ENCODE measurements around the gene PLCL2.

PLCL2 gene

GRCh38 chr3:17110660-17111396 lies 226.1 kb downstream of the PLCL2 start:
- in situ Hi-C loops (cut with HindIII; ENCODE audit: low sequenced_read_pairs), result no loop called here
- no peak for TF ChIP-seq CTCF (IDR thresholded peaks at IDR 0.05; ENCODE audit: low read depth, low read length, missing control alignments)
- no peak for DNase-seq (ENCODE audit: low read depth)
- no peak overlapping the region for H3K4me3 ChIP-seq (ENCODE audit: low read depth, low read length)

- no peak overlapping the region for H3K4me3 ChIP-seq (ENCODE audit: low read depth, low read length)
- DNase-seq (ENCODE audit: low read depth), result no peak
- TF ChIP-seq CTCF (IDR thresholded peaks at IDR 0.05; ENCODE audit: low read depth, low read length, missing control alignments), result no peak
- in situ Hi-C loops (cut with HindIII; ENCODE audit: low sequenced_read_pairs), result no loop called here
Observed at GRCh38 chr3:17111586-17111985, 226.8 kb downstream of the PLCL2 start.

- in situ Hi-C loops (cut with HindIII; ENCODE audit: low sequenced_read_pairs), result no loop called here
- TF ChIP-seq CTCF (IDR thresholded peaks at IDR 0.05; ENCODE audit: low read depth, low read length, missing control alignments), result no peak
- H3K4me3 ChIP-seq (ENCODE audit: low read depth, low read length), result no peak overlapping the region
- DNase-seq (ENCODE audit: low read depth), result no peak
Observed at GRCh38 chr3:17115186-17115585, 230.4 kb downstream of the PLCL2 start.

DNA sequence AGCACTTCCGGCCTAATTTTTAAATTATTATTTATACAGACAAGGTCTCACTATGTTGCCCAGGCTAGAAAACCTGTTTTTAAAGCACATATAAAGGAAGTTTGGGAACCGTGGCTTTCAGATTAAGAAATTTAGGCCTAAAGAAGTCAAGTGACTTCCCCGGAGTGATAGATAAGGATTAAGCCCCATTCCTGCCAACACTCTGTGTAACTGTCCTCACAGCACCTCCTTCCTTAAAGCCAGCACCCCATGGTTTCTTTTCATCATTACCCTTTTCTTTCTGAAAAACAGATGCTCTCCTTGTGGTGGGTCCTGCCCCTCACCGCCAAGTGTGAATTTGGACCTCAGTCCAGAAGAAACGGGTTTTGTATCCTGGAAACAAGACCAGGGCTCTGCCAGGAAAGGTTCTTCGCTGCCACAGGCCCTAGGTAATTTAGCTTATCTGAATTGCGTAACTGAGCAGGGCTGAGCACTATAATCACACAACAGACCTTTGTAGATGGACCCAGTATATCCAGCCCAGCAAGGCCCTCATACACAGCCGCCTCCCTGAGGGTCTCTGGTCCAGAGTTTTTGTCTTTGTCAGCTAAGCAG lies 231.3 kb downstream of the PLCL2 start:
- DNase-seq (ENCODE audit: low read depth), result no peak
- in situ Hi-C loops (cut with HindIII; ENCODE audit: low sequenced_read_pairs), result no loop called here
- no peak overlapping the region for H3K4me3 ChIP-seq (ENCODE audit: low read depth, low read length)
- TF ChIP-seq CTCF (IDR thresholded peaks at IDR 0.05; ENCODE audit: low read depth, low read length, missing control alignments), result no peak

DNA sequence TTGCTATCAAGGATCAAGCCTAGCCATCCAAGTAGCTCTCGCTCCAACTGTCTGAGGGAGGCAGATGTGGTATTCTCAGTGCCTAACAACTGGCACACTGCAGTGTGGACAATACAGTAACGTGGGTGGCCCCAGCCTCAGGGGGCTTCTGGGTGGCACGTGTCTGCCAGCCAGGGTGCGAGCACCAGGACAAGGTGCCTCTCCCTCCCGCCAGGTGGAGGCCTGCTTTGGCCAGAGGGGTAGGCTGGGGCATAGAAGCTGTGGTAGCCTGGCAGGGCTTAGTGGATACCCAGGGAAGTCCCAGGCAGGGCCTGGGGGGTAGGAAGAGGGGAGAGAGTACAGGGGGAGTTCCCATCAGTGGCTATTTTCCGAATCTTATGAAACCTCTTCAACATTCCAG lies 234.0 kb downstream of the PLCL2 start:
- H3K4me3 ChIP-seq (ENCODE audit: low read depth, low read length), result no peak overlapping the region
- in situ Hi-C loops (cut with HindIII; ENCODE audit: low sequenced_read_pairs), result no loop called here
- TF ChIP-seq CTCF (IDR thresholded peaks at IDR 0.05; ENCODE audit: low read depth, low read length, missing control alignments), result no peak
- DNase-seq (ENCODE audit: low read depth), result no peak

DNA sequence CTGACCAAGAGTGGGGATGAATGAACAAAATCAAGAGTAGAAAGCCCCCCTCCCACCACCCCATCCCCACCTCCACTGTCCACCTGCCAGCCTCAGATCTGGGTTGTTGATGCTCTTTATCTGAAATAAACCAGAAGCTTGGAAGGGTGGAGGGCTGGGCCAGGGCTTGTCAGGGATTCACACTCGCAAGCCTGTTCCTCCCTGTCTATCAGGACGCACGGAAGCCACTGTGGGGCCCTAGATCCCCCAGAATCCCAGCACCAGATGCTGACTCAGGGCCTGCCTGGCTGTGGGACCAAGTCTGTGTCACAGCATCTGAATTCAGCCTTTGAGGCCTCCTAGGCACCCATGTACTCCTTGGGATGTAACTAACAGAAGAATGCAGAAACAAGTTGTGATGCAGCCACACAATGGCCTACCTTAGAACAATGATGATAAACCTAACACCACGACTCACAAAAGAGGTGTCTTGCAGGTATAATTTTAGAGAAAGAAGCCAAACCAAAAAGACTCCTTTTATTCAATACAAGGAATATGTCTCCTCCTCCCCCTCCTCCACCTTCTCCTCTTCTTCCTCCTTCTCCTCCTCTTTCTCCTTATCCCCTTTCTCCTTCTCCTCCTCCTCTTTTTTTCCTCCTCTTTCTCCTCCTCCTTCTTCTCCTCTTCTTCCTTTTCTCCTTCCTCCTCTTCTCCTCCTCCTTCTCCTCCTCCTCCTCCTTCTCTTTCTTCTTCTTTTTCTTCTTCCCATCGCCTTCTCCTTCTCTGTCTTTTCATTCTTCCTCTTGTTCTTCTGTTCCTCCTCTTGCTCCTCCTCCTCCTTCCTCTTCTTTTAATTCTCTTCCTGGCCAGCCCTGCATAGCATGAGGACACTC lies 234.7 kb downstream of the PLCL2 start:
- in situ Hi-C loops (cut with HindIII; ENCODE audit: low sequenced_read_pairs), result no loop called here
- no peak for TF ChIP-seq CTCF (IDR thresholded peaks at IDR 0.05; ENCODE audit: low read depth, low read length, missing control alignments)
- no peak for DNase-seq (ENCODE audit: low read depth)
- no peak overlapping the region for H3K4me3 ChIP-seq (ENCODE audit: low read depth, low read length)
